ENCODE data around the gene EDNRB.

Gene EDNRB

GRCh38 chr13:77916488-77916887 is 2.1 kb downstream of the EDNRB start:
- Histone ChIP-seq H3K4me1 (ENCODE audit: insufficient read depth, poor library complexity, severe bottlenecking) (no peaks in the 10 kb centered on the region), H3K9me3 (ENCODE audit: severe bottlenecking) (no peaks in the 10 kb centered on the region), H3K36me3 (ENCODE audit: low read depth) (no peaks in the 10 kb centered on the region), H3K4me3 (ENCODE audit: severe bottlenecking) (no peak overlapping the region), H3K27me3 (ENCODE audit: insufficient read depth, poor library complexity, severe bottlenecking) (peaks cover 45% of the 10 kb centered on the region), H3K27ac (ENCODE audit: poor library complexity, severe bottlenecking) (no peak overlapping the region)
- no peak for TF ChIP-seq CTCF (IDR thresholded peaks at IDR 0.05; ENCODE audit: poor library complexity, severe bottlenecking)
- ATAC-seq (ENCODE audit: low read depth) (no peak), DNase-seq (ENCODE audit: low spot score) (no peak)

GRCh38 chr13:77915686-77916085 is 2.9 kb downstream of the EDNRB start:
- DNase-seq (ENCODE audit: low spot score) (no peak), ATAC-seq (ENCODE audit: low read depth) (no peak)
- H3K9me3 ChIP-seq (ENCODE audit: severe bottlenecking) = no peaks in the 10 kb centered on the region
- no peak overlapping the region for H3K27ac ChIP-seq (ENCODE audit: poor library complexity, severe bottlenecking)
- no peak overlapping the region for H3K4me3 ChIP-seq (ENCODE audit: severe bottlenecking)
- H3K27me3 ChIP-seq (ENCODE audit: insufficient read depth, poor library complexity, severe bottlenecking) = peaks cover 40% of the 10 kb centered on the region
- no peaks in the 10 kb centered on the region for H3K4me1 ChIP-seq (ENCODE audit: insufficient read depth, poor library complexity, severe bottlenecking)
- no peaks in the 10 kb centered on the region for H3K36me3 ChIP-seq (ENCODE audit: low read depth)
- TF ChIP-seq CTCF (IDR thresholded peaks at IDR 0.05; ENCODE audit: poor library complexity, severe bottlenecking) = no peak

- no peak overlapping the region for H3K4me3 ChIP-seq (ENCODE audit: severe bottlenecking)
- H3K36me3 ChIP-seq (ENCODE audit: low read depth) = no peaks in the 10 kb centered on the region
- H3K4me1 ChIP-seq (ENCODE audit: insufficient read depth, poor library complexity, severe bottlenecking) = no peaks in the 10 kb centered on the region
- TF ChIP-seq CTCF (IDR thresholded peaks at IDR 0.05; ENCODE audit: poor library complexity, severe bottlenecking) = no peak
- ATAC-seq (ENCODE audit: low read depth) (no peak), DNase-seq (ENCODE audit: low spot score) (no peak)
- no peak overlapping the region for H3K27ac ChIP-seq (ENCODE audit: poor library complexity, severe bottlenecking)
- H3K9me3 ChIP-seq (ENCODE audit: severe bottlenecking) = no peaks in the 10 kb centered on the region
- peaks cover 14% of the 10 kb centered on the region for H3K27me3 ChIP-seq (ENCODE audit: insufficient read depth, poor library complexity, severe bottlenecking)
These were observed 5.6 kb downstream of the EDNRB start for GRCh38 chr13:77913003-77913402.

- ATAC-seq (ENCODE audit: low read depth) = no peak
- H3K4me3 ChIP-seq (ENCODE audit: severe bottlenecking) = no peak overlapping the region
These were observed 6.9 kb downstream of the EDNRB start for GRCh38 chr13:77911751-77912150.

More at GRCh38 chr13:77911751-77912150, 6.9 kb downstream of the EDNRB start:
- Histone ChIP-seq H3K4me1 (ENCODE audit: insufficient read depth, poor library complexity, severe bottlenecking) (no peaks in the 10 kb centered on the region), H3K9me3 (ENCODE audit: severe bottlenecking) (no peaks in the 10 kb centered on the region), H3K27ac (ENCODE audit: poor library complexity, severe bottlenecking) (no peak overlapping the region), H3K27me3 (ENCODE audit: insufficient read depth, poor library complexity, severe bottlenecking) (peaks cover 3% of the 10 kb centered on the region), H3K36me3 (ENCODE audit: low read depth) (no peaks in the 10 kb centered on the region)
- no peak for DNase-seq (ENCODE audit: low spot score)
- TF ChIP-seq CTCF (IDR thresholded peaks at IDR 0.05; ENCODE audit: poor library complexity, severe bottlenecking) = no peak

Measured in RWPE2 (cell line).